Activated naive CD4-positive, alpha-beta T cell treated with anti-CD3 and anti-CD28 coated beads for 36 hours (primary cell): ENCODE measurements around the gene TRIP10. TPM values are rescaled to one million over a fixed set of nuclear protein-coding genes. Genes with fewer than 3 reads are reported as not detected.
A peak's percentile ranks its signal among the peaks of the same experiment; 100 is the strongest.
"Not testable (repeated sequence)": the region's sequence is repeated elsewhere in the genome, so short reads cannot be mapped to it uniquely, and the experiment has no call there.

Experiments used
- CTCF ChIA-PET: fragments of 350-600 bp; sonication (Branson Sonifier 250); formaldehyde crosslinking; loops from one replicate; lab custom pipeline; 2021; ENCODE audit warnings: antibody characterized with exemption; lab: Charles Lee
- DNase-seq: peaks from one replicate; pipeline ENCODE4 v3.0.0-alpha.2; 2020
- H3K27ac Mint-ChIP-seq: one replicate; pipeline ENCODE4 v1.8.0; 2021; ENCODE audit warnings: mild to moderate bottlenecking, mixed read lengths
- H3K27me3 Mint-ChIP-seq: one replicate; pipeline ENCODE4 v1.8.0; 2021; ENCODE audit warnings: low read depth, mixed read lengths
- H3K36me3 Mint-ChIP-seq: one replicate; pipeline ENCODE4 v1.8.0; 2021; ENCODE audit warnings: low read depth, mixed read lengths
- H3K4me1 Mint-ChIP-seq: one replicate; pipeline ENCODE4 v1.8.0; 2021; ENCODE audit warnings: low read depth, mixed read lengths
- H3K4me3 Mint-ChIP-seq: one replicate; pipeline ENCODE4 v1.8.0; 2021; ENCODE audit warnings: mild to moderate bottlenecking, moderate library complexity, mixed read lengths
- H3K9me3 Mint-ChIP-seq: one replicate; pipeline ENCODE4 v1.8.0; 2021; ENCODE audit warnings: mixed read lengths
- intact Hi-C: fragments of 100-400 bp; cut with micrococcal nuclease; formaldehyde crosslinking; loops from one replicate; pipeline ENCODE4 v1.15.1; 2023
- total RNA-seq, 2 experiments: library from RNA; stranded (reverse); gene quantifications; one replicate each; pipeline ENCODE4 v1.2.3, GENCODE V29; 2021

Gene TRIP10
- total RNA-seq, 2 experiments from 2014 or later = 56.2 to 61.1 TPM

DNA sequence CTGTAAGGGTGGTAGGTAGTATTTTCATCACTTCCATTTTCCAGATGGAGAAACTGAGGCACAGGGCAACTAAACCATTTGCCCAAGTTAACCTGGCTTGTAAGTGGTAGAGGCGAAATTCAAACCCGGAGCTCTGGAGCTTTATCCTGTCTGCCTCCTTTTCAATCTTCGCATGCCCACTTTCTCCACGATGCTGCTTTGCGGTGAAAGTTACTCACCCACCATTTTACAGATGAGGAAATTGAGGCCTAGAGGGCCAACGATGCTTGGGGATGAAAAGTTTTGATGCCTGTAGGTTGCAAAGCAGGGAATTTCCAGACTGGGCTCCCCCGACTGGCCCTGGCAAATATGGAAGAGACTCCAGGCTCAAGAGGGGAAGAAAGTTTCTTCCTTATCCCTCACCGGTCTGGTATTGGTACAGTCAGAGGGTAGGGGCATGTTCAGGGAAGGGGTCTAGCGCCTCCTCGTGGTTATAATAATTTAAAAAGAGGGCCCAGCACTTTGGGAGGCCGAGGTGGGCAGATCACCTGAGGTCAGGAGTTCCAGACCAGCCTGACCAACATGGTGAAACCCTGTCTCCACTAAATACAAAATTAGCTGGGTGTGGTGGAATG, 29.6 kb downstream of the TRIP10 start:
- H3K27me3 Mint-ChIP-seq = no peaks in the 10 kb centered on the region
- intact Hi-C loops = no loop called here
- H3K27ac Mint-ChIP-seq = peak overlapping the region; percentile 91
- no peak for DNase-seq
- CTCF ChIA-PET = interaction anchor here (0.6 to 3.1 kb wide), 7 partner anchors 31 to 253 kb away, joined by 3 to 13 read pairs (median 4); no protein-coding TSS in a partner anchor
- peaks cover 2% of the 10 kb centered on the region for H3K9me3 Mint-ChIP-seq
- H3K4me1 Mint-ChIP-seq = peaks cover 43% of the 10 kb centered on the region
- H3K4me3 Mint-ChIP-seq = no peak overlapping the region
- peaks cover 12% of the 10 kb centered on the region for H3K36me3 Mint-ChIP-seq

DNA sequence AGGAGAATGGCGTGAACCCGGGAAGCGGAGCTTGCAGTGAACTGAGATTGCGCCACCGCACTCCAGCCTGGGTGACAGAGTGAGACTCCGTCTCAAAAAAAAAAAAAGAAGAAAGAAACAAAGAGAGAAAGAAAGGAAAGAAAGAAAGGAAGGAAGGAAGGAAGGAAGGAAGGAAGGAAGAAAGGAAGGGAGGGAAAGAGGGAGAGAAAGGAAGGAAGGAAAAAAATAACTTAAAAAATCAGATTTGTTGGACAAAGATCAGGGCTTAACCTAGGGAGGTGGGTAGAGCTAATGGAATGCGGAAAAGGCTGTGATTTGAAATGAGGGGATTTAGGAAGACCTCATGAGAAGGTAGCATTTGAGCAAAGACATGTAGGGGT, 32.2 kb downstream of the TRIP10 start:
- intact Hi-C loops = loop anchor here (1.0 to 5.0 kb wide), 3 partner anchors 32 to 944 kb away; partner anchors contain the start of gene TRIP10
- H3K27me3 Mint-ChIP-seq, DNase-seq, H3K9me3 Mint-ChIP-seq: not testable (repeated sequence)
- H3K27ac Mint-ChIP-seq = peak overlapping the region; percentile 97
- H3K4me1 Mint-ChIP-seq = peaks cover 46% of the 10 kb centered on the region
- H3K36me3 Mint-ChIP-seq = peaks cover 25% of the 10 kb centered on the region
- peak overlapping the region; percentile 98 for H3K4me3 Mint-ChIP-seq
- CTCF ChIA-PET = interaction anchor here (0.6 to 3.2 kb wide), 6 partner anchors 10 to 178 kb away, joined by 3 to 20 read pairs (median 5); no protein-coding TSS in a partner anchor

DNA sequence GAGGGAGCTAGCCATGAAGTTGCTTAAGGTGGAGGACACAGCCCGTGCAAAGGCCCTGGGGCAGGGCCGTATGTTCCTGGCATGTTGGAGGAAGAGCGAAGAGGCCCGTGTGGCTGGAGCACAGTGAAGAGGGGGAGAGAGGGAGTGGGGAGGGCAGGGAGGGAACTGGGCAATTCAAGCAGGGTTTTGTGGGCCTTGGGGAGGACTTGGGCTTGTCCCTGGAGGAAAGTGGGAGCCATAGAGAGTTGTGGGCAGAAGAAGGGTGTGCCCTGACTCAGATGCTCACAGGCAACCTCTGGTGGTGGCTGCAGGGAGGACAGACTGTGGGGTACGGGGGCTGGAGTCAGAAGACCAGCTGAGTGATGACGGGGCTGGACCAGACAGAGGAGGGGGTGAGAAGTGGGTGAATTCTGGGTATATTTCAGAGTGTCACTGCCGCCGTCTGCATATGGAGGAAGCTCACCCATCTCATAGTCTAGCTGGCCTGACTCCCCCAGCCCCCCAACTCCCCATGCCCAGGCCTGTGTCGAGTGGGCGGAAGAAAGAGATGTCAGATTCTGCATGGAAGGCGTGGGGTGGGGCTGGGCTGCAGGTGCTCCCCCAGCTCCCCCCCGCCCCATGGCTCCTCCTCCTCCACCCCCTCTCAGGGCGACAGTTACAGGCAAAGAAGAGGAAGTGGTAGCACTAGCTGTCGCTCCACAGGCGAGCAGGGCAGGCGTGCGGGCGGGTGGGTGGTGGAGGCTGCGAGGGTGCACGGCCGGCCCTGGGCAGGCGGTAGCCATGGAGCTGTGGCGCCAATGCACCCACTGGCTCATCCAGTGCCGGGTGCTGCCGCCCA, 32.8 kb downstream of the TRIP10 start, which contains the start of gene VAV1:
TSS of gene VAV1 (plus strand) at position 681 of the 838 bp plus-strand sequence. CDS start at position 781, 100 bp downstream.
- Mint-ChIP-seq H3K9me3 (peaks cover 2% of the 10 kb centered on the region), H3K4me3 (peak within 1 kb of the TSS; percentile 98), H3K4me1 (peaks cover 52% of the 10 kb centered on the region), H3K27ac (peak within 1 kb of the TSS; percentile 97), H3K27me3 (no peaks in the 10 kb centered on the region), H3K36me3 (peaks cover 29% of the 10 kb centered on the region)
- intact Hi-C loops = loop anchor here (1.0 to 5.0 kb wide), 3 partner anchors 33 to 945 kb away; partner anchors contain the start of gene TRIP10
- CTCF ChIA-PET = interaction anchor here (0.7 to 3.2 kb wide), 12 partner anchors 9 to 256 kb away, joined by 3 to 20 read pairs (median 4); no protein-coding TSS in a partner anchor
- peak; percentile 91 for DNase-seq

DNA sequence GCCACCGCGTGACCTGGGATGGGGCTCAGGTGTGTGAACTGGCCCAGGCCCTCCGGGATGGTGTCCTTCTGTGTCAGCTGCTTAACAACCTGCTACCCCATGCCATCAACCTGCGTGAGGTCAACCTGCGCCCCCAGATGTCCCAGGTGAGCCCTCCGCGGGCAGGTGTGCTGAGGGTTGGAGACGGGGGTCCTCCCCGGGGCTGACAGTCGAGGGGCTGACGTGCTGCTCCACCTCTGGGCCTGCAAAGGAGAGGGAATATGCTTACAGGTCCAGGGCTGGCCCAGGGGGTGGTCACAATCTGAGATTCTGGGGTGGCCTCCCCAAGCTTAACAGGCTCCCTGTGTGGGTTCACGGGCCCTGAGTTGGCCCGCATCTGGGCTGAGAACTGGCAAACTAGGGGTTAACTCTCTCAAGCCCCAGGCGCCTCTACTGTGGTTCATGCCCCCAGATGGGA, 33.4 kb downstream of the TRIP10 start:
- peak overlapping the region; percentile 97 for H3K27ac Mint-ChIP-seq
- H3K4me3 Mint-ChIP-seq = peak overlapping the region; percentile 98
- no peak for DNase-seq
- CTCF ChIA-PET = interaction anchor here (0.7 to 3.2 kb wide), 11 partner anchors 9 to 256 kb away, joined by 3 to 20 read pairs (median 4); no protein-coding TSS in a partner anchor
- peaks cover 32% of the 10 kb centered on the region for H3K36me3 Mint-ChIP-seq
- peaks cover 2% of the 10 kb centered on the region for H3K9me3 Mint-ChIP-seq
- intact Hi-C loops = loop anchor here (1.0 to 5.0 kb wide), 4 partner anchors 28 to 946 kb away; partner anchors contain the start of gene TRIP10
- H3K27me3 Mint-ChIP-seq = no peaks in the 10 kb centered on the region
- peaks cover 57% of the 10 kb centered on the region for H3K4me1 Mint-ChIP-seq

DNA sequence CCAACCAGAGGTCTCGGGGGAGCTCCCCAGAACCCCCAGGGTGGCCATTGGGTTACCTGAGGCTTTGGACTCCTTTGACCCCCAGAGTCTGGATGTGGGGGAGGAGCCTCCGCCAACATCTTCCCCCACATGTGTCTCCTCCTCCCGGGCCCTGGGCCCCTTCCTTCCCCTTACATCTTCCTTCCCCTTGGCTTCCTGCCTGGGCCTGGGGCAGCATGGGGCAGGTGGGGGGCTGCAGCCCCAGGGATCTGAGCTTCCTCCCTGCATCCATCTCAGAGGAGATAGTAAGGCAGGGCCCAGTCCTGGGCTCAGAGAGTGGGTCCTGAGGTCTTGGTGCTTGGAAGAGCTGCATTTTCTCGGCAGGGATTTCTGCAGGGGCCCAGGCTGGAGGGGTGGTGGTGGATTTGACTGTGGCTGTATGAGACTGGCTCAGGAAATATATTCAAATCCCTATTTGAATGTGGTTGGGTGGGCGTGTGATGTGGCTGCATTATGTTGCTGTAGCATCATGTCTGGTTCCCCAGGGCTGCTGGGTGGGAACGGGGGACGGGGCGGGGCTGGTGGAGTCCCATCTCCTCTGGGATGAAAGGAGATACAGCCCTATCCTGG, 33.9 kb downstream of the TRIP10 start:
- intact Hi-C loops = loop anchor here (1.0 to 5.0 kb wide), 2 partner anchors 28 to 946 kb away; no protein-coding TSS in a partner anchor
- H3K27me3 Mint-ChIP-seq = no peaks in the 10 kb centered on the region
- H3K4me3 Mint-ChIP-seq = peak overlapping the region; percentile 98
- H3K4me1 Mint-ChIP-seq = peaks cover 57% of the 10 kb centered on the region
- peak overlapping the region; percentile 97 for H3K27ac Mint-ChIP-seq
- DNase-seq = peak; percentile 76
- peaks cover 2% of the 10 kb centered on the region for H3K9me3 Mint-ChIP-seq
- CTCF ChIA-PET = interaction anchor here (0.9 to 3.2 kb wide), 7 partner anchors 28 to 254 kb away, joined by 3 to 20 read pairs (median 4); no protein-coding TSS in a partner anchor
- H3K36me3 Mint-ChIP-seq = peaks cover 37% of the 10 kb centered on the region

DNA sequence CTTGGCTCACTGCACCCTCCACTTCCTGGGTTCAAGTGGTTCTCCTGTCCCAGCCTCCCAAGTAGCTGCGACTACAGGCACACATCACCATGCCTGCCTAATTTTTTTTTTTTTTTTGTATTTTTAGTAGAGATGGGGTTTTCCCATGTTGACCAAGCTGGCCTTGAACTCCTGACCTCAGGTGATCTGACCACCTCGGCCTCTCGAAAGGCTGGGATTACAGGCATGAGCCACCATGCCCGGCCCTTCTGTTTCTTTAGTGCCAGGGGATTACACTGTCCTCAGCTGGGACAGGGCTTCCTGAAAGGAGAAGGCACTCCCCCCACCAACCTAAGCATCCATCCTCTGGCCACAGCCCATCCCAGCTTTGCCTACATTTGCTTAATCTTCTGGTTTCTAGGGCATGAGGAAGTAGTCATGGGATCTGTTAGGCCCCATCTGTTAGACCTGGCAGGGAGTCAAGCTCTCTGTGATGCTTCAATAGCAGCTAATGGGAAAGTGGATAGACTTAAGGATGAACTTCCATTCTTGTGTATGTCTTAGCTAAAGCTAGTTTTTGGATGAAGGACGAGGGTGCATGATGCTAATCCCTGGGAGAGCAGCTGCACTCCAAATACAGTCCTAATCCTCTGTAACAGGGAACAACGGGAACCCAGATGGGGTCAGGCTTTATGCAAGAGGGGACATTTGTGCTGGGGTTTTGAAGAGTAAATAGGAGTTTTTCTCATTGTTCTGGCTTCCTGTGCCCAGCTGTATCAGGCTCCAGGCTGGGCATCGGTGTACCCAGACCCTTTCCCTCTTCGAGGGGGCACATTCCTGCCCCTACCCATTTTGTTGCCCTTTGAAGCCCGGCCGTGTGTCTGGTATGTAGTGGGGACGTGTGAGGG, 35.6 kb downstream of the TRIP10 start:
- peaks cover 62% of the 10 kb centered on the region for H3K4me1 Mint-ChIP-seq
- peaks cover 2% of the 10 kb centered on the region for H3K9me3 Mint-ChIP-seq
- H3K36me3 Mint-ChIP-seq = peaks cover 40% of the 10 kb centered on the region
- intact Hi-C loops = loop anchor here (5.0 kb wide), 1 partner anchor 948 kb away; no protein-coding TSS in a partner anchor
- CTCF ChIA-PET = interaction anchor here (0.6 to 3.2 kb wide), 5 partner anchors 12 to 88 kb away, joined by 3 to 20 read pairs (median 3); no protein-coding TSS in a partner anchor
- H3K27me3 Mint-ChIP-seq = no peaks in the 10 kb centered on the region
- peak overlapping the region; percentile 79 for H3K27ac Mint-ChIP-seq
- H3K4me3 Mint-ChIP-seq = peak overlapping the region; percentile 69
- no peak for DNase-seq

DNA sequence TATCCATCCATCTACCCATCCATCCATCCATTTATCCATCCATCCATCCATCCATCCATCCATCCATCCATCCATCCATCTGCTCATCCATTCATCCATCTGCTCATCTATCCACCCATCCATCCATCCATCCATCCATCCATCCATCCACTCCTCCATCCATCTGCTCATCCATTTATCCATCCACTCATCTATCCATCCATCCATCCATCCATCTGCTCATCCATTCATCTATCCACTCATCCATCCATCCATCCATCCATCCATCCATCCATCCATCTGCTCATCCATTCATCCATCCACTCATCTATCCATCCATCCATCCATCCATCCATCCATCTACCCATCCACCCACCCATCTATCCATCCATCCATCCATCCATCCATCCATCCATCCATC, 36.6 kb downstream of the TRIP10 start:
- Mint-ChIP-seq H3K36me3 (peaks cover 46% of the 10 kb centered on the region), H3K4me1 (peaks cover 69% of the 10 kb centered on the region), H3K27ac (peak overlapping the region; percentile 79)
- H3K27me3 Mint-ChIP-seq, CTCF ChIA-PET, H3K9me3 Mint-ChIP-seq, DNase-seq, intact Hi-C loops, H3K4me3 Mint-ChIP-seq: not testable (repeated sequence)

DNA sequence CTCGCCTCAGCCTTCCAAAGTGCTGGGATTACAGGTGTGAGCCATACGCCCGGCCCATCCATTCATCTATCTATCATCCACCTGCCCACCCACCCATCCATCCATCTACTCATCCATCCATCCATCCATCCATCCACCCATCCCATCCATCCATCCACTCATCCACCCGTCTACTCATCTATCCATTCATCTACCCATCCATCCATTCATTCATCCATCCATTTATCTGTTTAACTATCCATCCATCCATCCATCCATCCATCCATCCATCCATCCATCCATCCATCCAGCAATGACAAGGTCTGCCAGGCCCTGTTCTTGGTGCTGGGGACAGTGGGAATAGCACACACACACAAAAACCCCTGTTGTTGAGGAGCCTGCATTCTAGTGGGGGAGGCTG, 37.5 kb downstream of the TRIP10 start:
- intact Hi-C loops = no loop called here
- peaks cover 70% of the 10 kb centered on the region for H3K4me1 Mint-ChIP-seq
- CTCF ChIA-PET = no interaction called here
- H3K4me3 Mint-ChIP-seq = no peak overlapping the region
- DNase-seq = no peak
- H3K27me3 Mint-ChIP-seq = no peaks in the 10 kb centered on the region
- H3K9me3 Mint-ChIP-seq = peaks cover 2% of the 10 kb centered on the region
- peaks cover 50% of the 10 kb centered on the region for H3K36me3 Mint-ChIP-seq
- H3K27ac Mint-ChIP-seq = peak overlapping the region; percentile 34

DNA sequence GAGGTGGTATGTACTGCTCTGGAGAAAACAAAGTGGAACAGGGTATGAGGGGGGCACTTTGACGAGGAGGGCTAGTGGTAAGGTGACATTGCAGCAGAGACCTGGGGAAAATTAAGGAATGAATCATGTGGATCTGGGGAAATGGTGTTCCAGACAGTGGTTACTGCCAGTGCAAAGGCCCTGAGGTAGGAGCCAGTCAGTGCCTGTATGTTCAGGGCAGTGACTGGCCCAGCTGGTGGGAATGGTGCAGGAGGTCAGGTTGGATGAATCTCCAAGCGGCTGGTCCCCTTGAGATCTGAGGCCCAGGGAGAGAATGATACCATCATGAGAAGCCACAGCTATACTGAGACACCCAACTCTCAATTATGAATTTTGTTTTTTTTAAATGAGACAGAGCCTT, 38.0 kb downstream of the TRIP10 start:
- intact Hi-C loops = no loop called here
- H3K27me3 Mint-ChIP-seq = no peaks in the 10 kb centered on the region
- CTCF ChIA-PET = no interaction called here
- H3K27ac Mint-ChIP-seq = peak overlapping the region; percentile 70
- H3K9me3 Mint-ChIP-seq = peaks cover 2% of the 10 kb centered on the region
- DNase-seq = no peak
- no peak overlapping the region for H3K4me3 Mint-ChIP-seq
- H3K36me3 Mint-ChIP-seq = peaks cover 50% of the 10 kb centered on the region
- H3K4me1 Mint-ChIP-seq = peaks cover 66% of the 10 kb centered on the region

DNA sequence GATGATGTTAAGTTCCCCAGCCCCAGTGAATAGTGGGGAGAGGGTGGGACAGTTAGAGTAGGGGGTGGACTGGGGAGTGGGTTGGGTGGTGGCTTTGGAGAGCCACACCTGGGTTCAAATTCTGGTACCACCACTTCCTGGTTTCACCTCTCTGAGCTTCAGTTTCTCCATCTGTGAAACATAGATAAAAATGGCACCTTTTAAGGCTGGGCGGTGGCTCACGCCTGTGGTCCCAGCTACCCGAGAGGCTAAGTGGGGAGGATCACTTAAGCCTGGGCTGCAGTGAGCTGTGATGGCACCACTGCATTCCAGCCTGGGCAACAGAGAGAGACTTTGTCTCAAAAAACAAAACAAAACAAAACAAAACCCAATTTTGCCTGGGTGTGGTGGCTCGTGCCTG, 38.9 kb downstream of the TRIP10 start:
- H3K36me3 Mint-ChIP-seq = peaks cover 49% of the 10 kb centered on the region
- no peak overlapping the region for H3K4me3 Mint-ChIP-seq
- H3K27me3 Mint-ChIP-seq = no peaks in the 10 kb centered on the region
- H3K9me3 Mint-ChIP-seq = peaks cover 2% of the 10 kb centered on the region
- intact Hi-C loops = no loop called here
- DNase-seq = no peak
- peaks cover 67% of the 10 kb centered on the region for H3K4me1 Mint-ChIP-seq
- peak overlapping the region; percentile 70 for H3K27ac Mint-ChIP-seq
- CTCF ChIA-PET = interaction anchor here (0.6 kb wide), 1 partner anchor 80 kb away, joined by 3 read pairs; no protein-coding TSS in a partner anchor

DNA sequence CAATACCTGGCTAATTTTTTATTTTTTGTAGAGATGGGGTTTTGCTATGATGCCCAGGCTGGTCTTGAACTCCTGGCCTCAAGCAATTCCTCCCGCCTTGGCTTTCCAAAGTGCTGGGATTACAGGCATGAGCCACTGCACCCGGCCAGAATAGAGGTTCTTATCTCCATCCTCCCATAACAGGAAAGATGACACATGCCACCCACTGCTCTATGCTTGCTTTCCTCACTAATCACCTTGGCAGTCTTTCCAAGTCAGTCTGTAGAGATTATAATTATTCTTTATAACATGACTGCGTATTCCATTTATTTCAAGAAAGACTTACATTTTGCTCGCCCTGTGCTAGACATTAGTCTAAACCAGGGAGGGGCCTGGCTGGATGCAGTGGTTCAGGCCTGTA, 39.7 kb downstream of the TRIP10 start:
- Mint-ChIP-seq H3K36me3 (peaks cover 47% of the 10 kb centered on the region), H3K9me3 (no peaks in the 10 kb centered on the region), H3K27me3 (no peaks in the 10 kb centered on the region), H3K4me1 (peaks cover 65% of the 10 kb centered on the region), H3K4me3 (no peak overlapping the region), H3K27ac (peak overlapping the region; percentile 59)
- DNase-seq = peak; percentile 32
- intact Hi-C loops = no loop called here
- CTCF ChIA-PET = no interaction called here
